Astrocyte (in vitro differentiated cells and primary cell): ENCODE results near the gene POU6F2.

Experiments used
- CTCF ChIP-seq: IDR thresholded peaks from 2 replicates; pipeline ENCODE4 v1.5.1; 2011; ENCODE audit warnings: low read depth, mild to moderate bottlenecking, inconsistent platforms, low read length, moderate library complexity; ENCODE audit not compliant: insufficient read depth
- EZH2 ChIP-seq: IDR thresholded peaks from 2 replicates; pipeline ENCODE4 v1.6.1; 2012; ENCODE audit warnings: mild to moderate bottlenecking, low read length, inconsistent platforms; ENCODE audit not compliant: insufficient read depth

- no peak for TF ChIP-seq CTCF
- TF ChIP-seq EZH2 = no peak
Measured at GRCh38 chr7:39428221-39428620, 450.5 kb downstream of the POU6F2 start.
